HG02973 (cell line): ENCODE results near the gene ARHGEF28.

Source experiments
- ATAC-seq: cut with Tn5 transposase; IDR thresholded peaks from one replicate; pipeline ENCODE4 v1.9.1; 2021; ENCODE audit warnings: moderate library complexity; ENCODE audit not compliant: unreplicated experiment

Gene ARHGEF28

DNA sequence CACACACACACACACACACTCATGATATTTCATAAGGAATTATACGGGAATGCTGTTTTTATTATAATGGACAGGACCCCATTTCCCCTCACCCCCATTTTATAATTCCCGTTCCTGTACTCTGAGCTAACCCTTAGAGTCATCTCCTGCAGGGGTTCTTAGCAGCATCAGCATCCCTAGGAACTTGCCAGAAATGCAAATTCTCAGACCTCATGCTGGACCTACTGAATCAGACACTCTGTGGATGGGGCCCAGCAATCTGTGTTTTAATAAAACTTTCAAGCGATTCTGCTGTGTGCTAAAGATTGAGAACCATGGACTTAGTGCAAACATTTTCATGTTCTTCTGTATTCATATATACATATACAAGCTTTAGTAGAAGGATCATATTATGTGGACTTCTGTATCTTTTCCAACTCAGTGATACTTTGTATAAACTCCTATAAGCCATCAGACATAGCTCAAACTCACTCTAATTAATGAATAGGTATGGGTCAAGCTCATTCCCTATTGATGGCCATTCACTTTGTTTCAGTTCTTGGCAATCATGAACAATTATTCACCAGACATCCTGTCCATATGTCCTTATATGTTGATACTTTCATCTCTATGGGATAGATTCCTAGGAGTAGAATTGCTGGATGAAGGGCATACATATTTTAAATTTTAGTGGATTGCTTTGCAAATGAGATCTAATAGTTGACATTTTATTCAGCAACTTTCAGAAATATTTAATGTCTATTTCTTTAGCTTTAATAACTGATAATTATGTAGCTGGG is 65.5 kb downstream of the ARHGEF28 start:
- no peak for ATAC-seq

DNA sequence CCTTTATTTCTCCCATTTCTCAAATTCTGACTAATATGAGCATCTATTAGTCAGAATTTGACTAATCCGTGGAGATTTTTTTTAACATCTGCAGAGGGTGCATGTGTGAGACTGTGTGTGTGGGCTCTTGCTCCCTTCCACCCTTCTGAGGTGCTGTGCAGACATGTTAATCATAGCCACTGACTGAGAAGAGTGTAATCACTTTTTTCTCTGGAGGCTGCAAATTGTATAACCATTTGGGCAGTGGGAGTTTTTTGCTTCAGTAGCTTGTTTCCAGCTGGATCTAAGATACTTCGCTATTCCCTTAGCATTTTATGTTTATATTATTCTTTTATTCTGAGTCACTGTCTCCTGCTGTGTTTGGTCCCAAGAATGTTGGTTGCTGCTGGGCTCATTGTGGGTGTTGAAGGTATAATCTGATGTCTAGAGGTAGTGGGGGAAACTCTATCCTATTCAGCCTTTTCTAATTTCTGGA is 66.2 kb downstream of the ARHGEF28 start:
- peak; percentile 52 for ATAC-seq

DNA sequence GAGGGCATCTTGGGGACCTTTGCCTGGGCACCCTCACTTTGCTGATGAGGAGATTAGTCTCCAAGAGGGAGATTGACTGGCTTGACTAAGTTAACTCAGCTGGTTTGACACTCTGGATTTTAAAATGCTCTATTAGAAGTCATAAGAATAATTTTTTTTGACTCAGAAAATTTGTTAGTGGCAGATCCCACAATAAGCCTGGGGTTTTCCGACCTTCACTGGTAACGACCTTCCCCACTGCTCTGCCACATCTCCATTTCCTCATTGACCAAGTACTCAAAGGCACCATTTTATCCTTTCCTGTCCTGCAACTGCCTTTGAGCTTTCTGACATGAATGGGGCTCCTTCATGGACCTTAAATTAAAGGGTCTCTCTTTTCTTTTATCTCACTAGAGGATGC is 67.0 kb downstream of the ARHGEF28 start:
- no peak for ATAC-seq

DNA sequence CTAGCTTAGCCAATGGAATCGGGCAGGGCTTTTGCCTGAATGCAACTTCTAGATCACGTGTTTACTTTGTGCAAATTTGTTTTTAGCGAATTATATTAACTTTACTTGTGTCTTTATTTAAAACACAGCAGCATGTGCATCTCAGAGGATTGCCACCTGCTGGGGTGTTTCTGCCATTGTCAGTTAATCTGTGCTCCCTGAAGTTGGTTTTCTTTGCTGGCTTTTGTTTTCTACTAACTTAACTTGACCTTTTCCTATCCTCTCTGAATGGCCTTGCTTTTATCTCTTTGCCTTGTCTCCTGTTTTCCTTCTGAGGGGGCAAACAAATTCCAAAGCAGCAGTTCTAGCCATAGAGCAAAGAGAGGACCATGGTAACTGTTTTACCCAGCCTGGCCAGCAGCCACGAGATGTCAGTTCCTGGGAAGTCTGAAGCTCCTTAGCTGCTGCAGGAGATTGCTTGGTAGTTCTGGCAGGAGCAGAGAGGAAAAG is 67.6 kb downstream of the ARHGEF28 start:
- ATAC-seq: no peak

DNA sequence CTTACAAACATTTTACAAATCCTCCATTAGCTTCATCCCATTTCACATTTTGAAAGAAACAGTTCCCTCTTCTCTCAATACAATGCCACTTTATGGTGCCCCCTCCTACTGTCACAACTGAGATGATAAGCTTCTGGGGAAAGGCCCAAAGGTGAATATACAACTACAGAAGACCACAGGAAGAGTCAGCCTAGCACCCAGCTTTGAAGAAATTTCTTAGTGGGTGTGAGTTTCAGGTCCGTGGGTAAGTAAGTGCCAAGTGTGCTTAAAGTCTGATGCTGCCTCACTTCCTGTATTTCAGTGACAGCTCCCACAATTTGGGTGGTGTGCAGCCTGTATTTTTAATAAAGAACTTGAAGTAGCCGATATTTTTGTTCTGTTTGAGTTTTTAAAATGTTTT is 68.1 kb downstream of the ARHGEF28 start:
- peak; percentile 72 for ATAC-seq

GRCh38 chr5:73698011-73698410 is 72.0 kb downstream of the ARHGEF28 start:
- ATAC-seq: no peak

- no peak for ATAC-seq
These were observed 75.6 kb downstream of the ARHGEF28 start for GRCh38 chr5:73701566-73701965.

DNA sequence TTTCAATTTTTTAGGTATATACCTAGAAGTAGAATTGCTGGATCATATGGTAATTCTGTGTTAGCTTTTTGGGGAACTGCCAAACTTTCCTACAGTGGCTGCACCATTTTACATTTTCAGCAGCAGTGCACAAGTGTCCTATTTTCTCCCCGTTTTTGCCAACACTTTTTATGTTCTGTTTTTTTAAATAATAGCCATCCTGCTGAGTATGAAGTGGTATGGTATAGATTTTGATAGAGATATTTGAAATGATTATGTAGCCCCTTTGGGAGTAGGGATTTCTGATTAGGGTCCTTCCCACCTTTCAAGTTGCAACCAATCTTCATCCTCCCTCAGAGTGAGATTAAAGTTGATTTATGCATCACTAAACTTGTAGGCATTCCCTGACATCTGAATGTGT is 76.5 kb downstream of the ARHGEF28 start:
- no peak for ATAC-seq

DNA sequence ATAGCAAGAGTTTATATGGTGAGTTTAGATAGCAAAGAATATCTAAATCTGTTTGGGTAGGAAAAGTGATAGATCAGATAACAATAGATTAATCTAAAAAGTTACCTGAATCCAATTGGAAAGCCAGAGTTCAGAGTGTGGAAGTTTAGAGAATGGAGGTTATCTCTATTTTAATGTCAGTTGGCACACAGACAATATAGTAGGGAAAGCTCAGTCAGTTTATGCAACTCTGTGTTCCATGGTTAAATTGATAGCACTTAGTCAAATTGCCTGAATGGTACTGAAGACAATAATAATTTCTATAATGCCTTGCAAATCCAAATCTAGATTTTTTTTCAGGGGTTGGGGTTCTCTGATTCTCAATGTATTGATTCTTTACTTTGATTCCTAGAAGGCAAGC is 77.0 kb downstream of the ARHGEF28 start:
- no peak for ATAC-seq

DNA sequence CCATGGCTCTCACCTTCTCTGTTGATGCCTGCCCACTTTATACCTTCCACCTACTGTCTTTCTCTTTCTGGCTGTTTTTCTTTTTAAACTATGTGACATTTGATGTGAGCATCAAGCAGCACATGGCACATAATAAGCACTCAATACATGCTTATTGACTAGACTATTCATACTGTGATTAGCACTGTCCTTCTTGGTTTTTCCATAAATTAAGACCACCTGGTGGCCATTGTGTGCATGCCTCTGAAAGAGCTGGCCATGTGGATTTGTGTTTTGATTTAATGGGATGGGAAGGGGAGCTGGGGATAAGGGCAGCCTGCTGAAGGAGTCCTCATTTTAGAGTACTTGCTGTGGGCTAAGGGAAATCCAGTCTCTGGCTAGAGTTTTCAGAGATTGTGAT is 79.4 kb downstream of the ARHGEF28 start:
- no peak for ATAC-seq

DNA sequence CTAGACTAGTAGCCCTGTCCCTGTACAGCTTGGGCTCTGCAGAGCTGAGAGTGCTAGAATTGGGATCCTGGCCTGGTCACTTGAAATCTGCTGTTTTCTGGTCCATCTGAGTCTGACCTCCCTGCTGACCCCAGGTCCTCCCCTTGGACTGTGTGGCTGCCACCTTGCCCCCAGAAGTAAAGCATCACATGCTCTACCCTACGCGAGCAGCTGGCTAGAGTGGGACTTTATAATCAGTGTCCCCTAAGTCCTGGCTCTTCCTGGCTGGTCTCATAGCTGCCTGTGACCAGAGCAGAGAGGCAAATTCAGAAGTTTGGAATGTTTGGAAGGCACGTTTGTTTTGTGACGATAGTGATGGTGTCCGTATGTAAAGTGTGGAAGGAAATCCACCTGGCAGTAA is 81.0 kb downstream of the ARHGEF28 start:
- no peak for ATAC-seq

DNA sequence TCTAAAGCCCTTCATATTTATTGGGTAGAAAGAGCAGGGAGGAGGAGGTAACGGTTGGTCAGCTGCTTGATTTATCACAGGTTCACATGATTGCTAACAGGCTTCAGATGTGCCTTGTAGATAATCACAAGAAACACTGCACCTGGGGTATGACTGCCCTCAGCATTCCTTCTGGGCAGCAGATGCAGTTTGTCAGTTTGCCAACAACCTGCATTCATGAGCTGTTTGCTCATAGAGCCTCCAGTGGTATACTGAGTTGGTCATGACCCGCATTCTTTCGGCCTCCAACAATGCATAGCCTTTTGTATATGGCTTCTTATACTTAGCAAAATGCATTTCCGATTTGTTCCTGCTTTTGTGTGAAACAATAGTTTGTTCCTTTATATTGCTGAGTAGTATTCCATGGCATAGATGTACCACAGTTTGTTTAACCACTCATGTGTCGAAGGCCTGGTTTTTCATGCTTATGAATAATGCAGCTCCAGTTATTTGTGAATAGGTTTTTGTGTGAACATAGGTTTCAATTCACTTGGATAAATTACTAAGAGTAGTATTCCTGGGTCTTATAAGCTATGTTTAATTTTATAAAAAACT is 83.6 kb downstream of the ARHGEF28 start:
- no peak for ATAC-seq

DNA sequence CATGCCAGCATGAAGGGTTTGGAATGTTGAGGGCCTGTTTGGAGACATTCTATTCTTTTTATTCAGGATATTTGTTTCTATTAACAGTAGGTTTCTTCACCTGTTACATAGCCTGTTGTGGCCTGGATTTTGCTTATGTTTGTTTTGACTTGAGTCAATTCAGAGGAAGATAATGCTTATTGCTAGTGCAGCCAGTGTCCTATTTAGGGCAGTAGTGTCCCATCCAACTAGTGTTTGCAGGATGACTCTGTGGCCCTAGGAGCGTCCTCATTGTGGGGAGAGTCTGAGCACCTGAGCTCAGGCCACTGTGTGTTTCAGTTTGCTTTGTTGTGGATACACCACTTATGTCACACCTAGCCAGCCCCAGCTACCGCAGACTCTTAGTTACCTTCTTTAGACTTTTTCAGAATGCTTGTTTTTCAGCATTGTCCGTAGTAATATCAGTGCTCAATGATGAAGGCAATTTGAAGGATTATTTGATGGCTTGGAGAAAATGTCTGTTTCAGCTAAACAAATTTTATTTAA is 90.3 kb downstream of the ARHGEF28 start:
- no peak for ATAC-seq

DNA sequence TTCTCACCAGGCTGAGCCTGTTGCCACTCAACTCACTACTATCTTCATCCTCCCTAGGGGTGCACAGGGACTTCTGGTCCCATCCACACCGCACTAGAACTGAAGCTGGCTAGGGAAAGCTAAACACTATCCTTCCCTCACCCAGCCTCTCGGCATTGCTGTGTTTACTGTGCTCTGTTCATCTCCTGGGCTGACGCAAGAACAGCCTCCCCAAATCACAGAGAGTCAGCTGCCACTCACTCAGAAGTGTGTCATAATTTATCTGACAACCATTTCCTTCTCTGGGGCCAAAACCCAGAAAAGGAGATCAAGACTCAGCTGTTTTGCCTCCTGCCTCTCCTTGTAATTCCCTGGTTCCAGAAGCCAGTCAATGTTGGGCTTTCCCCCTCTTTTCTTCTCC is 92.8 kb downstream of the ARHGEF28 start:
- no peak for ATAC-seq

DNA sequence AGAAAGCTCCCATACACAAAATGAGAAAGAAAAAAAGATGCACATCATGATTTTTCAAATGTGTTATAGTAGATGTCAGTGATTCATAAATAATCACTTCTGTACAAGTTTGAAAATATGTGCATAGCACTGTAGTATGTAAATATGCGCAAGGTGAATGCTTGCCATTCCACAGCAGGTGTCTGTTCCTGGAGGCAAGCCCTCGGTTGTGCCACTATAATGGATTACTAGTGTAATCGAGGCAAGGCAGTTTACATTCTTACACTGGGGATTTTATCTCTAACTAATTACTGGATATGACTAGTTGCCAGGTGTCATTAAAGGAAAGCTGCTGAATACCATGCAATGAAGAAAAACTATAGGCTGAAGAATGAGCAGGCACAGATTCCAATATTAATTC is 93.6 kb downstream of the ARHGEF28 start:
- ATAC-seq: no peak

GRCh38 chr5:73722231-73722630 is 96.2 kb downstream of the ARHGEF28 start:
- ATAC-seq: no peak

GRCh38 chr5:73726071-73726470 is 100.1 kb downstream of the ARHGEF28 start:
- no peak for ATAC-seq

GRCh38 chr5:73726606-73727231 is 100.7 kb downstream of the ARHGEF28 start:
- no peak for ATAC-seq

- ATAC-seq: no peak
These were observed 101.5 kb downstream of the ARHGEF28 start for GRCh38 chr5:73727470-73727869.

DNA sequence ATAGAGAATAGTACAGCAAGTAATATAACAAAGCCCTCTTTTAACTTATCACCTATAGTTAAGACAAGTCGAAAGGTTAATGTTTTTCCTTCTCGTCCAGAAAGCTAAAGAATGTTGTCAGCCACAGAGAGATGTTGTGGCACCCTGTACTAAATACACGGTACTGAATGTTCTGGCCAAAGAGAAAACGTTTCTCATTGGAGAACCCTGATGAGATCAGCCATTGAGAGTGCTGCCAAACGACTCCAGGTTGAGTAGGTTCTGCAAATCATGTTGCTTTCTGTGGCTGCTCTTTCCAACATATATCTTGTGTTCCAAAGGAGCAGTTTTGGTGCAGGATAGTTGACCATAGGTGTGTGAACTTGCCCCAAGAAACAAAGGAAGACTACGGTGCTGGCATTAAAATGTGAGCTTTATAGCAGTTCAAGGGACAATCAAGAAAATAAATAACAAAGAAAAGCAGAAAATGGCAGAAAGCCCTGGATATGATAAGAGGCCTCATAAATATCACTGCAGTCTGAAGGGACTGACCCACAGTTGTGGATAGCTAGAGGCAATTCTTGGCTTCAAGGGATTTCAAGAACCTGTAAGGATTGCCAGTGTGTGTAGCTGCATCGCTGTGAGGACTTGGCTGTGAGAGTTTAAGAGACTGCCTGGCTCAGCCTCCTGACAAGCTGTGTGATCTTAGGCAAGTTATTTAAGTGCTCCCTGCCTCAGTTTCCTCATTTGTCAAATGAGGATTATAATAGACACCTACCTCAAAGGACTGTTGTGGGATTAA is 102.7 kb downstream of the ARHGEF28 start:
- ATAC-seq: no peak

GRCh38 chr5:73729329-73729728 is 103.3 kb downstream of the ARHGEF28 start:
- no peak for ATAC-seq
